Measurements from ENCODE around the gene SCAI.

- TF ChIP-seq CTCF (IDR thresholded peaks at IDR 0.05) (no peak), POLR2A (IDR thresholded peaks at IDR 0.05) (no peak)
Measured at GRCh38 chr9:125183561-125183960, 40.2 kb upstream of the SCAI start.
